Measurements from ENCODE around the gene TMEM51.

- no peak for TF ChIP-seq CTCF (IDR thresholded peaks at IDR 0.05)
- TF ChIP-seq POLR2A (IDR thresholded peaks at IDR 0.05) = no peak
These were observed 106.1 kb downstream of the TMEM51 start for GRCh38 chr1:15259622-15260007.

All from lower leg skin (tissue), 3 donors.